Mesenteric fat pad (tissue), 1 donor: ENCODE data around the gene GOLGA8O. TPM values are rescaled to one million over a fixed set of nuclear protein-coding genes. Genes with fewer than 3 reads are reported as not detected.
"Not testable (repeated sequence)": the region's sequence is repeated elsewhere in the genome, so short reads cannot be mapped to it uniquely, and the experiment has no call there.

Source experiments
- DNase-seq: peaks from one replicate; pipeline ENCODE4 v3.0.0-alpha.2; 2020; ENCODE audit warnings: low spot score
- long read RNA-seq: library from polyadenylated mRNA; unstranded; transcript quantifications from one replicate; pipeline ENCODE4 v2.0.0, GENCODE V29; 2020
- total RNA-seq: library from RNA; stranded (reverse); fragmentation: NEBNext Ultra II Directional; extraction: Animal tissue kit (Norgen Biotek cat#: 25700); gene quantifications from one replicate; pipeline ENCODE4 v1.2.1, GENCODE V29; 2021
- donor health status: DM: yes; HTN: yes; CAD: no.

Gene GOLGA8O, protein sequence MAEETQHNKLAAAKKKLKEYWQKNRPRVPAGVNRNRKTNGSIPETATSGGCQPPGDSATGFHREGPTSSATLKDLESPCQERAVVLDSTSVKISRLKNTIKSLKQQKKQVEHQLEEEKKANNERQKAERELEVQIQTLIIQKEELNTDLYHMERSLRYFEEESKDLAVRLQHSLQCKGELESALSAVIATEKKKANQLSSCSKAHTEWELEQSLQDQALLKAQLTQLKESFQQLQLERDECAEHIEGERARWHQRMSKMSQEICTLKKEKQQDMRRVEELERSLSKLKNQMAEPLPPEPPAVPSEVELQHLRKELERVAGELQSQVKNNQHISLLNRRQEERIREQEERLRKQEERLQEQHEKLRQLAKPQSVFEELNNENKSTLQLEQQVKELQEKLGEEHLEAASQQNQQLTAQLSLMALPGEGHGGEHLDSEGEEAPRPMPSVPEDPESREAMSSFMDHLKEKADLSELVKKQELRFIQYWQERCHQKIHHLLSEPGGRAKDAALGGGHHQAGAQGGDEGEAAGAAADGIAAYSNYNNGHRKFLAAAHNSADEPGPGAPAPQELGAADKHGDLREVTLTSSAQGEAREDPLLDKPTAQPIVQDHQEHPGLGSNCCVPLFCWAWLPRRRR
- total RNA-seq = 1.5 TPM
- long read RNA-seq = 0 reads

DNA sequence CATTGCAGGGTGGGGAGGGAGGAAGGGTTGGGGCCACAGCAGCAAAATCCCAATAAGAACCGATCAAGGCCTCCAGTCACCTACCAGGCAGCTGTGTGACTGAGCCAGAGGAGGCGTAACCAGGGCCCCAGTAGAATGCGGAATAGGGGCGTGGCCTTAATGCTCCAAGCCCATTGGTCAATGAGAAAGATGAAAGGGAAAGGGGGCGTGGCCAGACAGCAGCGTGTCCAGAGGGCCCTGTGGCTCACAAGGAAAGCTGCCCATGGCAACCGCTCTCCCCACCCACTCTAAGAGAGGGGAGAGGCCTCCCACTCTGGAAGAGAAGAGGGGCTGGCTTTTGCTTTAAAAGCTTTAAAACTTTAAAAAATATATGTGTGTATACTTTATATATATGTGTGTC, at the start of gene GOLGA8O:
Gene GOLGA8O, minus strand, starts transcription at position 101 of the 400 bp plus-strand sequence. Its CDS starts 98 bp downstream, at position 3.
- DNase-seq = not testable (repeated sequence)

DNA sequence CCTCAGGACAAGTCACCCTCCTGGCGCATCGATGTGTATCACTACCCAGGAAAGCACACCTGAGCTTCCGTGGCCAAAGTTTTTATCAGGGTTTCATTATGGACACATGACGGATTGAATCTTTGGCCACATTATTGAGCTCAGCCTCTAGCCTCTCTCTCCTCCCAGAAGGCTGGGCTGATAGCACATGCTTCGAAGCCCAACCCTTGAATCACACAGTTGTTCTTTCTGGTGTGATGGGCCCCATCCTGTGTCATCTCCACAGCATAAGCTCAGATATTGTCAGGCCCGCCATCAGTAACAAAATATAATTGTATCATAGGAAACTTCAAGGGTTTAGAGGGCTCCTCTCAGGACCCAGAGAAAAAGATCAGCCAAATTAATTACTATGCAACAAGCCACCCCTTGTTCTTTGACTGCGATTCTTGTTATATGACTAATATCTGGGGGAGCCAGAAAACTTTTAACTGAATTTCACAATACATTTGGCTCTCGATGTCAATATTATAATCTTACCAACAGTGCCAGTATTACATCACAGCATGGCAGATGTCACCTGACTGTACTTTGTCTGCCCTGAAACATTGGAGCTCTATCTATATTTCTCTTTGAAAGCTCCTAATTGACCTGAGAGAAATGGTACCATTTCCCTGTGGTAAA, 48.8 kb upstream of the GOLGA8O start:
- DNase-seq = not testable (repeated sequence)

DNA sequence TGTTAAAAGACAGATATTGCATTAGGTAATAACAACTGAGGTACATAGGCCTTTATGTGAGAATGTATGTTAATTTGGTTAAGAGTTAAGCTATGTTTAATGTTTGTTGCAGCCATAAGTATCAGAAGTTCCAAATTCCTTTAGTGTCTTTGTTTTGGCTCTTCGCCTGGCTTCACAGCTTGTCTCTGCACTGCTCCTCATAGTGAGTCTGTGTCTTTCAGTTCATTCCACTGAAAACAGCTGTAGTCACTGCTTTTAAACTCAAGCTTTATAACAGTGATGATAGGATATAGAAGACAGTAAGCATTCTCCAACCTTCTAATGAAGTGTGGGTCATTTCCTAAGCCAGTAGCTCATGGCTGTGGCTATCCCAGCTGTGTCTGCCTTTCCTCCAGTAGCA, 47.5 kb upstream of the GOLGA8O start:
- not testable (repeated sequence) for DNase-seq

DNA sequence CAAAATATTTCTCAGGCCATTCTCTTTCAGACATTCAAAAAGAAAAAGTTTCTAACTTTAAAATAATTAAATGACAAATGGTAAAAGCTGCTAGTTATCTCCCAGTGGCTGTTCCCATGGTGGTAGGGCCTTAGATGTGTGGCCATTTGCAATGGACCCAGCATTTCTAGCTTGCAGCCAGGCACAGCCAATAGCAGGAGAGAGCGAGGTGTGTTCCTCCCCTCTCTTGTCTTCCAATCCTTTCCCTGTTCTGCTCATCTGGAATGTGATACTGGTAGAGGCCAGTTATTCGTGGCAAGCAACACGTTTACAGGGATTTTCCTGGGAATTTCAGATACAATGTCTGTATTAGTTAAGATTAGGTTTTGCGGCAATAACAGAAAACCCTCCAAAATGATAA, 37.3 kb upstream of the GOLGA8O start:
- DNase-seq = not testable (repeated sequence)

DNA sequence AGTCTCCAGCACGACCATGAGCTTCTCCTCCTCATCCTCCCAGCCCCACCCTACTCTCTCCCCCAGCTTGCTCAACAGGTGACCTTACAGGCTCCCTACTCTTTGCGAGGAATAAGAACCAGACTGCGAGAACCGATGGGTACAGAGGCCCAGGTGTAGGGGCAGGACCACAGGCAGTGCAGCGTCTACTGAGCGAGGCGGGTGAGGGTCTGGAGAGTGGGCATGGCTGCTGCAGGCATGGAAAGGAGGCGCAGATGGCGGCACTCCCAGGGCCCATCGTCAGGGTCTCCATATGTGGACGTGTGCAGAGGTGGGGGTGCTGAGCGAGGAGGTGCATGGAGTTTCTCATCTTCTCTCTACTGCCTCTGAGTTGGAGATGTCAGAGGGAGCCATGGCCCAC, 31.0 kb upstream of the GOLGA8O start:
- DNase-seq = not testable (repeated sequence)

DNA sequence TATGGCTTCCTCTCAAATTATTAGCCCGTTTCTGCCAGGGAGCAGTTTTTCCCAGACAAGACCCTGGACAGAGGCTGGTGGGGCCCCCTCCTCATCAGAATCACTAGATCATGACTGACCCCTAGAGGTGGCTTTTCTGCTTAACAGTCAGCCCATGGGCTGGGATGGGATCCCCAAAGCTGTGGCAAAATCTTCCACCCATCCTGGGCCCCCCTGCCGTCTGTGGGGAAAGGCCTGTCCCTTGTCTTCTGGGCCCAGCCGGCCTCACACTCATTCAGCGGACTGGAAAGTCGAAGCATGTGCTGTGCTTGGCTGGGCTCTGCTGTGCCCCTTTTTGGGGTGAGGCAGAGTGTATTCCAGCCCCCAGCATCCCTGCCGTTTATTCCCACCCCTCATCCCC, 27.9 kb upstream of the GOLGA8O start:
- not testable (repeated sequence) for DNase-seq

DNA sequence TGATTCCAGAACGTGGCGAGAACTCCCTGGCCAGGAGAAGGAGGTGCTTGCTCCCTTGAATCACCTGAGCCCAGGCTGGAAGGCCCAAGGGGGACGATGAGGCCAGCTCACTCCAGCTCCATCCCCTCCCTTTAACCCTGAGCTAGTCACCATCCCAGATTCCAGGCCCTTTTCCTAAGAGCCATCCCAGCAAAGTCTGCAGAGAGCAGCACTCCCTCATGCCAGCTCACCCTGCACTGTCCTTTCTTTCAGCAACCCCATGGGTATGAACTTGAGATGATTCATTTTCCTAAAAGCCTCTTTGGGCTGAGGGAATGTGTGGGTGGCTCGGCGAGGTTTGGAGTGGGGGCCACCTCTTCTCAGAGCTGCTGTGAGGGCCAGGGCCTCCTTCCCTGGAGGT, 26.2 kb upstream of the GOLGA8O start:
- not testable (repeated sequence) for DNase-seq

DNA sequence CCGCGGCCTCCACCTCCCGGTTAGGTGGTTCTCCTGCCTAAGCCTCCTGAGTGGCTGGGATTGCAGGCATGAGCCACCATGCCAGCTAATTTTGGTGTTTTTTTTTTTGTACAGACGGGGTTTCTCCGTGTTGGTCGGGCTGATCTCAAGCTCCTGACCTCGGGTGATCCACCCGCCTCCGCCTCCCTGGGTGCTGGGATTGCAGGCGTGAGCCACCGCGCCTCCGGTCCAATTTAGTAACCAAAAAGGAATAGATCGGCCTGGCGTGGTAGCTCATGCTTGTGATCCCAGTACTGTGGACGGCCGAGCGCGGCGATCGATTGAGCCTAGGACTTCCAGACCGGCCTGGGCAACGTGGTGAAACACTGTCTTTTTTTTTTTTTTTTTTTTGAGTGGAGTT, 12.6 kb upstream of the GOLGA8O start:
- DNase-seq = not testable (repeated sequence)

DNA sequence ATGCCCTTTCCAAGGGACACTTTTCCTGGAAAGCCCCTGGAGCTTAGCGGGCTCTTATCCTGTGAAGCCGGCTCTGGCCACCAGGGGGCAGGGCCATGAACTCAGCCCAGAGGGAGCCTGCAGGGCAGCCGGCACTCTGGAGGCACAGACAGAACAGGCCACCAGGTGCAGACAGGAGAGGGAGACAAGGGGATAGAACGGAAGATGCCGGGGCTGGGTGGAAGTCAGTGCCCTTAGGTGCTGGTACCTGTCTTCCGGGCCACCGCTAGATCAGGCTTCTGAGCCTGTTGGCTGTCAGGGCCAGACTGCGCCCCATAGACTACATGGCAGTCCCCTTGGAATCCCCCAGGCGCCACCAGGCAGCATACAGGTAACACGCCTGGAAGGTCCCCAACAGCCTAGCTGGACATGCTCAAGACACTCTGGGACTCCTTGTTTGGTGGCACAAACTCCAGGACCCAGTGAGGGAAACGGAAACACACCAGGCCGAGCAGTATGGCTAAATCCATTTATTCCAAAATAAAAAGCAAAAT, 14.9 kb downstream of the GOLGA8O start:
- DNase-seq = not testable (repeated sequence)

DNA sequence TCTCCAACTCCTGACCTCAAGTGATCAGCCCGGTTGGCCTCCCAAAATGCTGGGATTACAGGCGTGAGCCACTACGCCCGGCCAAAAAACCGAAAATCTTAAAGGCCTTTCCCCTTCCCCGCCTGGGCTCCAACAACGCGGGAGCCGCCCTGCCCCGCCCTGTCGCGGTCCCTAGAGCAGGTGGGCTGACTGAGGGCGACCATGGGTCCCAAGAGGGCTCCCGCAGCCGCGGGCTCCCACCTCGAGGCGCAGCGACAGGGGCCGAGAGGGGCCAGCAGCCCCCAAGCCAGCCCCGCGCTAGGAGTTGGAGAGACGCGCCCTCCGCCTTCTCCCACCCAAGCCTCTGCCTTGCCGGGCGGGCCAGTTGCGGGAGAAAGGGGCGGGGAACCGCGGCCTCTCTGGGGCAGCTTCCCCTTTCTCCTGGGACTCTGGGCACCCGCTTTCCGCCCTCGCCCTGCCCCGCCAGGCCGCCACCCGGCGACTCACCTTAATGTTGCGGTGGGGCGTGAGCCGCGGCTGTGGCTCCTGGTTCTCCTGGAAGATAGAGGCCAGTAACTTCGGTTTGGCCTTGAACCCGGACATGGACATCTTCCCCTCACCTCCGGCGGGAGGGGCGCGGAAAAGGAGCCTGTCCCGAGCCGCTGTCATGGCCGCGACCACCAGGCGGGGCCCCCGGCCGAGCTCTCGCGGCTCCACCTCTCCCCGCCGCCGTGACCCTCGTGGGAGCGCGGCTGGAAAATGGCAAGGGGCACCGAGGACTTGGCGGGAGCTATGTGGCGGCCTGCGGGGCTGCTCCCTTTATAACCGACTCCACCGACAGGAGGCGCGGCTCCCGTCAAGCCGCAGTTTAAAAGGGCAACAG, 21.1 kb downstream of the GOLGA8O start:
- DNase-seq = not testable (repeated sequence)

DNA sequence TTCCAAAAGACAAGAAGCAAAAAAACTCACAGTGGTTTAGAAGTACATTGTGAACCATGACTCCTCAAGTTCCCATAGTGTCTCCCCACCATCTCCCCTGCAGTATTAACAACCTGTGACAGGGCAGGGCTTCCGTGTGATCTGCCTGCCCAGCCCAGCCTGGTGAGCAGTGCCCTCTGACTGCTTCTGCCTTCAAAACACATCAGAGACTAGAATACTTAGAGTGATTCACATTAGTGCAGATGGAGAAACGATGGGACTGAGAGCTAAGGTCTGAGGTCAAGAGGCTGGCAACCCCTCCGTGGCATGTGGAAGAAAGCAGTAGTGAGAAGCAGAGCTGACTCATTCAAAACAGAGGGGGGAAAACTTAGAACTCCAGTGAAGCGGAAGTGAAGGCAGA, 27.8 kb downstream of the GOLGA8O start:
- DNase-seq = not testable (repeated sequence)

DNA sequence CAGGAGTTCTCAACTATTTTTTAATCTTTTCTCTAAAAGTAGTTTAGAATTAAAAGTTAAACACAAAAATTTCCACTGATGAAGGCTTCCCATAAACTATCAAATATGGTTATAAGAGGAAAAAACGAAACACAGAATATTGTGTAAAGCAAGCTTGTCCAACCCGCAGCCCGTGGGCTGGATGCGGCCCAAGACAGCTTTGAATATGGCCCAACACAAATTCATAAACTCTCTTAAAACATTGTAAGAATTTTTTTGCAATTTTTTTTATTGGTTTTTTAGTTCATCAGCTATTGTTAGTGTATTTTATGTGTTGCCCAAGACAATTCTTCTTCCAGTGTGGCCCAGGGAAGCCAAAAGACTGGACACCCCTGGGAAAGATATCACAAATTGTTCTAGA, 28.9 kb downstream of the GOLGA8O start:
- DNase-seq = not testable (repeated sequence)

DNA sequence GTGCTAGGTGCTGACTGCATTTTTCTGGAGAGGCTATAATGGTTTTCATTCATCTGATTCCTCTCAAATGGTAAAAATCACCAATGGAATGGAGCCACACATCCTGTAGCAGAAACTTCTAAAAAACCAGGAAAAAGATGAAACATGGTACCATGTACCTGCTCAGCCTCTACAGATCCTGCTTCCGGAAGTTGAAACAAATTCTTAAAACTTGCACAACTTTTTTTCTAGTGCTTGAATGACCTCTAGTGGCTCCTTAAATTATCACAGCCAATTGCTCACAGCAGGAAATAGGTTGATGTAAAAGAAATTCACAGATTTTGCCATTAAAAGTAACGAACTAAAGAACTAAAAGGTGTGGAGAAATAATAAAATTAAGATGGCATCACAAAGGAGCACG, 47.5 kb downstream of the GOLGA8O start:
- not testable (repeated sequence) for DNase-seq

DNA sequence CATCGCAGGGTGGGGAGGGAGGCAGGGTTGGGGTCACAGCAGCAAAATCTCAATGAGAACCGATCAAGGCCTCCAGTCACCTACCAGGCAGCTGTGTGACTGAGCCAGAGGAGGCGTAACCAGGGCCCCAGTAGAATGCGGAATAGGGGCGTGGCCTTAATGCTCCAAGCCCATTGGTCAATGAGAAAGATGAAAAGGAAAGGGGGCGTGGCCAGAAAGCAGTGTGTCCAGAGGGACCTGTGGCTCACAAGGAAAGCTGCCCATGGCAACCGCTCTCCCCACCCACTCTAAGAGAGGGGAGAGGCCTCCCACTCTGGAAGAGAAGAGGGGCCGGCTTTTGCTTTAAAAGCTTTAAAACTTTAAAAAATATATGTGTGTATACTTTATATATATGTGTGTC, 52.2 kb downstream of the GOLGA8O start, which contains the start of gene GOLGA8K:
Gene GOLGA8K, minus strand, starts transcription at position 101 of the 400 bp plus-strand sequence. Its CDS starts 98 bp downstream, at position 3.
- not testable (repeated sequence) for DNase-seq

DNA sequence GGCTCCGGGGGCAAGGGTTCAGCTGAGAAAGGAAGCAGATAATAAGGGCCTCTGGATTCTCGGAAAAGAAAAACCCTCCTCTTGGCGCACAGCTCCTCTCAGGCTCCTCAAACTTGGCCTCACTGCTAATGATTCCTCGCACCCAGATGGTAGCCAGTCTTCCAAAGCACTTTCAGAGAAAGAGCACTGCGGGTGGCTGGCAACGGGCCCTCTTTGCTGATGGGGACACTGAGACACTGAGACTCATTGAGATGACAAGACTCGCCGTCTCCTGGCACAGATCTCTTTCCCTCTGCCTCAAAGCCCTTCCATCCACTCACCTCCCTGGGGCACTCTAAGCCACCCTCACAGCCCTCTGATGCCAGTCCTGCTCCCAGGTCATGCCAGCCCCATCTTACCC, 58.9 kb downstream of the GOLGA8O start:
- DNase-seq = not testable (repeated sequence)

Other genes with a start within 250 kb of the GOLGA8O start
- 1.2 TPM for gene GOLGA8K, start 52.3 kb downstream of the GOLGA8O start, total RNA-seq
- gene GOLGA8N, start 137.8 kb upstream of the GOLGA8O start, total RNA-seq = 6.9 TPM
- 2.0 TPM for gene ARHGAP11A, start 159.9 kb upstream of the GOLGA8O start, total RNA-seq
- gene SCG5, start 186.1 kb upstream of the GOLGA8O start, total RNA-seq = 5.3 TPM